ENCODE measurements around the gene HEY2.

The HEY2 gene

GRCh38 chr6:125808060-125808459 lies 58.6 kb downstream of the HEY2 start:
- DNase-seq (ENCODE audit: low read depth) = no peak
- no peak overlapping the region for H3K4me3 ChIP-seq (ENCODE audit: control insufficient read depth, low read depth, low read length)
- no peak for TF ChIP-seq CTCF (conservative IDR thresholded peaks at IDR 0.05; ENCODE audit: control insufficient read depth, insufficient read depth, low read depth, low read length)

- H3K4me3 ChIP-seq (ENCODE audit: control insufficient read depth, low read depth, low read length) = no peak overlapping the region
- TF ChIP-seq CTCF (conservative IDR thresholded peaks at IDR 0.05; ENCODE audit: control insufficient read depth, insufficient read depth, low read depth, low read length) = no peak
- DNase-seq (ENCODE audit: low read depth) = no peak
These were observed 59.2 kb downstream of the HEY2 start for GRCh38 chr6:125808591-125808990.

GRCh38 chr6:125809570-125810170 lies 60.2 kb downstream of the HEY2 start:
- H3K4me3 ChIP-seq (ENCODE audit: control insufficient read depth, low read depth, low read length) = no peak overlapping the region
- no peak for DNase-seq (ENCODE audit: low read depth)
- no peak for TF ChIP-seq CTCF (conservative IDR thresholded peaks at IDR 0.05; ENCODE audit: control insufficient read depth, insufficient read depth, low read depth, low read length)

- TF ChIP-seq CTCF (conservative IDR thresholded peaks at IDR 0.05; ENCODE audit: control insufficient read depth, insufficient read depth, low read depth, low read length) = no peak
- no peak overlapping the region for H3K4me3 ChIP-seq (ENCODE audit: control insufficient read depth, low read depth, low read length)
- no peak for DNase-seq (ENCODE audit: low read depth)
These were observed 61.0 kb downstream of the HEY2 start for GRCh38 chr6:125810445-125810844.

All from fibroblast of mammary gland (primary cell).